Hindlimb muscle (tissue), 1 donor: Measurements from ENCODE around the gene KRTAP10-7. TPM values are rescaled to one million over a fixed set of nuclear protein-coding genes. Genes with fewer than 3 reads are reported as not detected.
"Not testable (repeated sequence)": the region's sequence is repeated elsewhere in the genome, so short reads cannot be mapped to it uniquely, and the experiment has no call there.

ENCODE experiments used
- DNase-seq: peaks from one replicate; pipeline ENCODE4 v3.0.0-alpha.2; 2013
- polyA plus RNA-seq: library from polyadenylated mRNA; unstranded; fragments of 120-200 nt; gene quantifications from one replicate; pipeline ENCODE4 v1.2.1, GENCODE V29; 2013; ENCODE audit not compliant: insufficient read length

The KRTAP10-7 gene
- polyA plus RNA-seq, 1 donor = not detected

- DNase-seq = no peak
Observed at GRCh38 chr21:44612029-44612486, 11.7 kb downstream of the KRTAP10-7 start, which contains the start of gene KRTAP10-8. Gene KRTAP10-8, plus strand, starts transcription at chr21:44612079. Its CDS starts 22 bp downstream, at chr21:44612101.

GRCh38 chr21:44612669-44613229, 12.4 kb downstream of the KRTAP10-7 start:
- DNase-seq = no peak

- DNase-seq = no peak
Observed at GRCh38 chr21:44613386-44614155, 13.2 kb downstream of the KRTAP10-7 start.

- DNase-seq = no peak
Observed at GRCh38 chr21:44614161-44614631, 13.8 kb downstream of the KRTAP10-7 start.

GRCh38 chr21:44614961-44615391, 14.6 kb downstream of the KRTAP10-7 start:
- DNase-seq = no peak

- no peak for DNase-seq
Observed at GRCh38 chr21:44615466-44615865, 15.1 kb downstream of the KRTAP10-7 start.

GRCh38 chr21:44615911-44616590, 15.7 kb downstream of the KRTAP10-7 start:
- no peak for DNase-seq

- DNase-seq = no peak
Observed at GRCh38 chr21:44616591-44616926, 16.2 kb downstream of the KRTAP10-7 start.

- DNase-seq = no peak
Observed at GRCh38 chr21:44617071-44617501, 16.7 kb downstream of the KRTAP10-7 start.

- no peak for DNase-seq
Observed at GRCh38 chr21:44618504-44618903, 18.1 kb downstream of the KRTAP10-7 start.

GRCh38 chr21:44618909-44619308, 18.5 kb downstream of the KRTAP10-7 start:
- DNase-seq = no peak

GRCh38 chr21:44619886-44620285, 19.5 kb downstream of the KRTAP10-7 start:
- DNase-seq = no peak

- no peak for DNase-seq
Observed at GRCh38 chr21:44623575-44623974, 23.2 kb downstream of the KRTAP10-7 start.

- DNase-seq = no peak
Observed at GRCh38 chr21:44625756-44626155, 25.4 kb downstream of the KRTAP10-7 start.

- DNase-seq = no peak
Observed at GRCh38 chr21:44626262-44626661, 25.9 kb downstream of the KRTAP10-7 start.

- no peak for DNase-seq
Observed at GRCh38 chr21:44626673-44627143, 26.3 kb downstream of the KRTAP10-7 start, which contains the start of gene KRTAP10-9. Gene KRTAP10-9, plus strand, starts transcription at chr21:44627093. Its CDS starts 79 bp downstream, at chr21:44627172.

- not testable (repeated sequence) for DNase-seq
Observed at GRCh38 chr21:44627181-44627822, 26.9 kb downstream of the KRTAP10-7 start.

GRCh38 chr21:44627831-44628233, 27.4 kb downstream of the KRTAP10-7 start:
- not testable (repeated sequence) for DNase-seq

GRCh38 chr21:44628707-44629391, 28.5 kb downstream of the KRTAP10-7 start:
- DNase-seq = no peak

GRCh38 chr21:44630440-44630839, 30.0 kb downstream of the KRTAP10-7 start:
- no peak for DNase-seq

- DNase-seq = no peak
Observed at GRCh38 chr21:44632067-44632466, 31.7 kb downstream of the KRTAP10-7 start.
